ENCODE data around the gene LYAR. TPM values are rescaled to one million over a fixed set of nuclear protein-coding genes. Genes with fewer than 3 reads are reported as not detected.
"Not testable (repeated sequence)": the region's sequence is repeated elsewhere in the genome, so short reads cannot be mapped to it uniquely, and the experiment has no call there.

LYAR gene
- total RNA-seq, 2 experiments from 2014 or later = 25.9 to 28.1 TPM

DNA sequence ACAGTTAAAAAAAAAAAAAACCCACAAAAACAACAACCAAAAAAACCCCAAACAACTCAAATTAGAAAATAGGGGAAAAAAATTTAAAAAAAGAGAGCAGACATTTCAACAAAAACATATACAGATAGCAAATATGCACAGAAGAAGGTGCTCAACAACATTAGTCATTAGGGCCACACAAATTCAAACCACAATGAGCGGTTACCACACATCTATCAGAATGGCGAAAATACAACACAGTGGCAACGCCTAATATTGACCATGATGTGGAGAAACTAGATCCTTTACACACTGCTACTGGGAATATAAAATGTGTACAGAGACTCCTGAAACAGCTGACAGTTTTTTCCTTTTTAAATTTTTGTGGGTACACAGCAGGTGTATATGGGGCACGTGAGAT is 19.4 kb downstream of the LYAR start:
- Mint-ChIP-seq H3K9me3 (peaks cover 2% of the 10 kb centered on the region), H3K4me1 (peaks cover 28% of the 10 kb centered on the region), H3K36me3 (ENCODE audit: low read depth) (peaks cover 54% of the 10 kb centered on the region), H3K4me3 (peak overlapping the region; percentile 25), H3K27me3 (no peaks in the 10 kb centered on the region), H3K27ac (peak overlapping the region; percentile 87)
- ChIA-PET CTCF (interaction anchor here (0.9 to 2.3 kb wide), 3 partner anchors 22 to 69 kb away, joined by 3 to 8 read pairs (median 3); partner anchors contain the start of gene TMEM128), POLR2A (no interaction called here)
- DNase-seq = no peak

DNA sequence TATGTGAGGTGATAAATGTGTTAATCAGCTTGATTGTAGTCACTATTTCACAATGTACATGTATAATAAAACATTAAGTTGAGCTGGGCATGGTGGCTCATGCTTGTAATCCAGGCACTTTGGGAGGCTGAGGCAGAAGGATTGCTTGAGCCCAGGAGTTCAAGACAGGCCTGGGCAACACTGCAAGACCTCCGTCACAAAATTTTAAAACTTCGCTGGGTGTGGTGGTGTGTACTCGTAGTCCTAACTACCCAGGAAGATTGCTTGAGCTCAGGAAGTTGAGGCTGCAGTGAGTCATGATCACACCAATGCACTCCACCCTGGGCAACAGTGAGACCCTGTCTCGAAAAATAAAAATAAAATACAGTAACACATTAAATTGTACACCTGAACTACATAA is 20.1 kb downstream of the LYAR start:
- ChIA-PET CTCF (interaction anchor here (0.9 to 2.3 kb wide), 3 partner anchors 21 to 69 kb away, joined by 3 to 8 read pairs (median 3); partner anchors contain the start of gene TMEM128), POLR2A (no interaction called here)
- Mint-ChIP-seq H3K27ac (peak overlapping the region; percentile 87), H3K36me3 (ENCODE audit: low read depth) (peaks cover 49% of the 10 kb centered on the region), H3K9me3 (peaks cover 2% of the 10 kb centered on the region), H3K4me1 (peaks cover 28% of the 10 kb centered on the region), H3K27me3 (no peaks in the 10 kb centered on the region), H3K4me3 (peak overlapping the region; percentile 0)
- DNase-seq = no peak

DNA sequence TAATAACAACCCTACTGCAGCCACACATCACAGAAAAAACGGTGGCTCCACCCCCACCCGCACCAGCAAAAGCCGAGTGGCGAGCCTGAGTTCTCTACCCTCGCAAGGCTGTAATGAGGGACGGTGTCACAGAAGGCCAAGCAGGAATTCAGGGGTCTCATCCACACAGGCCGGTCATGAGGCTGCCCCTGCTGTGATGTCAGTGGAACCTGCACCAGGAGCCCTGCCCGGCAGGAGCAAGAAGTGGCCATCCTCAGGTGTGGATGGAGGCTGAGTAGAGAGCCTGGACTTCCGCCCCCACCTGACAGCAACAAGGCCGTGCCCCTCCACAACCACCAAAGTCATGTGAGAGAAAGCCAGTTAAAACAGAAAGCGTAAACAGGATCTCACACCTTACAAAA is 20.6 kb downstream of the LYAR start:
- POLR2A ChIA-PET = no interaction called here
- Mint-ChIP-seq H3K4me1 (peaks cover 28% of the 10 kb centered on the region), H3K36me3 (ENCODE audit: low read depth) (peaks cover 43% of the 10 kb centered on the region)

DNA sequence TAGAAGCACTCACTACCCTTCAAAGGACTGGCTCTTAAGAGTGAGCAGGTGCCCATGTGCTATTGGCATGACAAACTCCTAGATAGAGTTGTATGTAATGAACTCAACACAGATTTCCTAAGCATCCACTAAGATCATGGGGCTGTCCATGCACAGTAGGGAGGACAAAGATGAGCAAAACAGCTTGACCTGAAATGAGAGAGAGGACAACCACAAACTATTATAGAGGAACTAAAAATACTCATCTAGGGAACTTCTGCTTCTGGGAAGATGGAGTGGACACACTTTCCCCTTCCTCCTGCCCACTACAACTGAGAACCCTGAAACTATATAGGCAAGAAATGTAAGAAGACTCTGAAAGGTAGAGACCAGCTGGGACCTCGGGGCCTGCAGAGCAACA is 21.2 kb downstream of the LYAR start:
- peaks cover 28% of the 10 kb centered on the region for H3K4me1 Mint-ChIP-seq
- H3K27ac Mint-ChIP-seq = peak overlapping the region; percentile 87
- CTCF ChIA-PET = interaction anchor here (0.7 to 2.3 kb wide), 3 partner anchors 8 to 20 kb away, joined by 3 to 8 read pairs (median 6); partner anchors contain the start of gene TMEM128
- H3K36me3 Mint-ChIP-seq (ENCODE audit: low read depth) = peaks cover 41% of the 10 kb centered on the region
- no peak for DNase-seq
- POLR2A ChIA-PET = no interaction called here
- H3K9me3 Mint-ChIP-seq = peaks cover 2% of the 10 kb centered on the region
- peak overlapping the region; percentile 1 for H3K4me3 Mint-ChIP-seq
- no peaks in the 10 kb centered on the region for H3K27me3 Mint-ChIP-seq

More for the DNA sequence above, 20.6 kb downstream of the LYAR start:
- DNase-seq = no peak
- H3K4me3 Mint-ChIP-seq = peak overlapping the region; percentile 0
- peaks cover 2% of the 10 kb centered on the region for H3K9me3 Mint-ChIP-seq
- H3K27me3 Mint-ChIP-seq = no peaks in the 10 kb centered on the region
- CTCF ChIA-PET = interaction anchor here (0.7 to 2.3 kb wide), 4 partner anchors 8 to 70 kb away, joined by 3 to 8 read pairs (median 3); partner anchors contain the start of gene TMEM128
- peak overlapping the region; percentile 87 for H3K27ac Mint-ChIP-seq

DNA sequence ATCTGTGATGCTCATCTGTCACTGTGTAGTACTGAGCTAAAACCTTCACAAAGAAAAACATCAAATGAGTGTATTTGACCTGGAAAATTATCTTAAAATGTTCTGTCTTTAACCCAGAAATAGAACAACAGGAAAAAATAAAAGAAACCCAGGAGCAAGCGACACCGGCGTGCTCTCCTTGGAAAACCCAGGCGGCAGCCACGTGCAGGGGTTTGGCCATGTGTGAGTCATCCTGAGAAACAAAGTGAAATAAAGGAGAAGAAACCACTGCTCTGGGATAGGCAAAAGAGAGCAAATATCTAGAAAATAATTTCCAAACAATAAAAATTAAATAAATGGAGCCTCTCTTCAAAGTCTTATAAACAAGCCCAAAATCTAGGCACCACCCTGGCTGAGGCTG is 22.0 kb downstream of the LYAR start:
- H3K4me1 Mint-ChIP-seq = peaks cover 28% of the 10 kb centered on the region
- H3K36me3 Mint-ChIP-seq (ENCODE audit: low read depth) = peaks cover 41% of the 10 kb centered on the region
- ChIA-PET POLR2A (no interaction called here), CTCF (interaction anchor here (0.8 to 1.3 kb wide), 4 partner anchors 14 to 24 kb away, joined by 3 to 6 read pairs (median 4); no protein-coding TSS in a partner anchor)
- H3K9me3 Mint-ChIP-seq = peaks cover 2% of the 10 kb centered on the region
- DNase-seq = no peak
- peak overlapping the region; percentile 25 for H3K27ac Mint-ChIP-seq
- no peaks in the 10 kb centered on the region for H3K27me3 Mint-ChIP-seq
- no peak overlapping the region for H3K4me3 Mint-ChIP-seq

DNA sequence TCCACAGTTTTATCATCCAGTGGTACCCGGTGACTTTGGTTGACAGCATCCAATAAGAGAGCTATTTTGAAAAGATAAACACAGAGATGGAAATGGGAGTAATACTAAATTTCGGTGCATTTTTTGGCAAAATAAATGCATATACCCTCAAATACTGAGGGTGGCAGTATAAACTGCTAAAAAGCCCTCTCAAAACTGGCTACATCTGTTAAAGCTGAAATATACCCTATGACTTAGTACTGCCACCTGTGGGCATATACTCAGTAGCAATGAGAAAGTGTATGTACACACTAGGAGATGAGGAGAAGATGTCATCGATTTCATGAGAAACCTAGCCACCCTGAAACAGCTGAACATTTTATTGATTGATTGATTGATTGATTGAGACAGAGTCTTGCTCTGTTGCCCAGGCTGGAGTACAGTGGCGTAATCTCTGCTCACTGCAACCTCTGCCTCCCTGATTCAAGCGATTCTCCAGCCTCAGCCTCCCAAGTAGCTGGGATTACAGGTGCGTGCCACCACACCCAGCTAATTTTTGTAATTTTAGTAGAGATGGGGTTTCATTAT is 29.7 kb downstream of the LYAR start:
- H3K9me3 Mint-ChIP-seq = no peaks in the 10 kb centered on the region
- no peaks in the 10 kb centered on the region for H3K36me3 Mint-ChIP-seq (ENCODE audit: low read depth)
- H3K4me3 Mint-ChIP-seq = no peak overlapping the region
- H3K4me1 Mint-ChIP-seq = peaks cover 2% of the 10 kb centered on the region
- ChIA-PET POLR2A (no interaction called here), CTCF (interaction anchor here (0.6 to 2.5 kb wide), 8 partner anchors 9 to 88 kb away, joined by 3 to 7 read pairs (median 3); partner anchors contain the start of gene TMEM128)
- no peaks in the 10 kb centered on the region for H3K27me3 Mint-ChIP-seq
- peak; percentile 43 for DNase-seq
- no peak overlapping the region for H3K27ac Mint-ChIP-seq

DNA sequence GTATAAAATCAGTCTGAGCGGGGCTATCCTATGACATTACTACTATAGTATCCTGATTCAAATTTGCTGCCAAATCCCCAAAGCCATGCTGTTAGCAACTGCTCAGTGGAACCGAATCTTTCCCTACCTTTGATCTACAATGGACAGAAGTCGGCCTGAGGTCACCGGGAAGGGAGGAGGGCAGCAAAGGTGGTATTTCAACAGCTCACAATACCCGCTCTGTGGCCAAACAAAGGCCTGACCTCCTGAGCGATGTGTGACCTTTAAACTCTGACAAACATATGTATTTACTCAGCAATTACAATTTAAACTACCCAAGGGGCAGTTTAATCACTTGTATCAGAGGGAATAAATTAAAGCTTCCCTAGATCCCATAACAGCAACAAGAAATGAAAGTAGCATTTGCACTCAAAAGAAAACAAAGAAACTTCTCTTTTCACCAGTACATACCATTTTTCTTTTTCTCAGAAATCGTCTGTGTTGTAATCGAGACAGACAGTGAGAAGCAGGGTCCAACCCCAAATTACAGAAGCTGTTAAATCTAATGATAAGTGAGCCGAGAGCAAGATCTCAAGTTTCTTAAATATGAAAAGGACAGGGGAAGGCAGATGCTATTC is 30.4 kb downstream of the LYAR start:
- Mint-ChIP-seq H3K27ac (no peak overlapping the region), H3K36me3 (ENCODE audit: low read depth) (no peaks in the 10 kb centered on the region), H3K9me3 (no peaks in the 10 kb centered on the region), H3K4me1 (peaks cover 2% of the 10 kb centered on the region), H3K4me3 (no peak overlapping the region), H3K27me3 (no peaks in the 10 kb centered on the region)
- ChIA-PET CTCF (interaction anchor here (1.0 to 2.5 kb wide), 7 partner anchors 8 to 89 kb away, joined by 3 to 7 read pairs (median 3); partner anchors contain the start of gene TMEM128), POLR2A (no interaction called here)
- no peak for DNase-seq

DNA sequence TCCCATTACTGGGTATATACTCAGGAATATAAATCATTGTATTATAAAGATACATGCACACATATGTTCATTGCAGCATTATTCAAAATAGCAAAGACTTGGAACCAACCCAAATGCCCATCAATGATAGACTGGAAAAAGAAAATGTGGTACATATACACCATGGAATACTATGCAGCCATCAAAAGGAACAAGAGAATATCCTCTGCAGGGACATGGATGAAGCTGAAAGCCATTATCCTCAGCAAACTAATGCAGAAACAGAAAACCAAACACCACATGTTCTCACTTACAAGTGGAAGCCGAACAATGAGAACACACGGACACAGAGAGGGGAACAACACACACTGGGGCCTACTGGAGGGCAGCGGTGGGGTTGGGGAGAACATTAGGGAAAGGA is 32.2 kb downstream of the LYAR start:
- H3K4me3 Mint-ChIP-seq; H3K27me3 Mint-ChIP-seq; H3K36me3 Mint-ChIP-seq (ENCODE audit: low read depth); POLR2A ChIA-PET; H3K4me1 Mint-ChIP-seq; H3K27ac Mint-ChIP-seq; DNase-seq; H3K9me3 Mint-ChIP-seq; CTCF ChIA-PET: not testable (repeated sequence)

DNA sequence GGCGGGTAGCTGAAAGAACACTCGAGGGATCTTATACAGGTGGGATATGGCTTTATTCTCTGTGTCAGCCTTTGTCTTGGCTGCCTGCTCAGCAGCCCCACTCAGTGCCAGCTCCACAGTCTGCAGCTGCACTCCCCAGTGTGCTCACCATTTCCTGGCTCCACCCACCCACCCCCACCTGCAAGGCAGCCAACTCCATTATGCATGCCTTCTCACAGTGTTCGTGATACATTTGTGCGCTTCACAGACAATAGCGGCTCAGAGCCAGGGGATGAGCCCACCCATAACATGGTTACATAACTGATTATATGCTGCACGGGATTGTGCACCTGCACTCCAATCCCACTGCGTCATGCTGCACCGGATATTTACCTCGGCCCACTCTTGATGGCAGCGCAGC is 33.2 kb downstream of the LYAR start:
- H3K36me3 Mint-ChIP-seq (ENCODE audit: low read depth) = no peaks in the 10 kb centered on the region
- ChIA-PET POLR2A (no interaction called here), CTCF (no interaction called here)
- peaks cover 2% of the 10 kb centered on the region for H3K27me3 Mint-ChIP-seq
- no peak overlapping the region for H3K4me3 Mint-ChIP-seq
- peaks cover 2% of the 10 kb centered on the region for H3K4me1 Mint-ChIP-seq
- no peak overlapping the region for H3K27ac Mint-ChIP-seq
- DNase-seq = no peak
- no peaks in the 10 kb centered on the region for H3K9me3 Mint-ChIP-seq

DNA sequence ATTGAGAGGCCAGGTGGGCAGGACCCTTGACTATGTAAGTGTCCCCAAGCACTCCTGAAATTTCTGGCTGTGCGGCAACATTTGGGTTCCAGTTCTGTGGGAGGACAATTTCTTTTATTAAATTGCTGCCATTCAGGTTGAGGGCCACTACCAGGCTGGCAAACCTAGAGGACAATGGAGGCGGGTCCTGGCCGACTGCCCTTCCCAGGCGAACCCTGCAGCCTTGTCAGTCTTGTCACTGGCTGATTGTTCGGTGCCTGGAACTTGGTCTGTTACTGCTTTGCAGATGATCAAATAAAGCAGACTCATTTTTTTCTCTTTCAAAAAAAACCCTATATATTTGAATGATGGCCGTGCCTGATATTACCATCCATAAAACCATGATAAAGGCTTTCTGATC is 35.3 kb downstream of the LYAR start:
- H3K36me3 Mint-ChIP-seq (ENCODE audit: low read depth) = no peaks in the 10 kb centered on the region
- no peak overlapping the region for H3K27ac Mint-ChIP-seq
- no peaks in the 10 kb centered on the region for H3K9me3 Mint-ChIP-seq
- H3K4me1 Mint-ChIP-seq = no peaks in the 10 kb centered on the region
- CTCF ChIA-PET = no interaction called here
- DNase-seq = no peak
- POLR2A ChIA-PET = no interaction called here
- no peak overlapping the region for H3K4me3 Mint-ChIP-seq
- peaks cover 2% of the 10 kb centered on the region for H3K27me3 Mint-ChIP-seq

DNA sequence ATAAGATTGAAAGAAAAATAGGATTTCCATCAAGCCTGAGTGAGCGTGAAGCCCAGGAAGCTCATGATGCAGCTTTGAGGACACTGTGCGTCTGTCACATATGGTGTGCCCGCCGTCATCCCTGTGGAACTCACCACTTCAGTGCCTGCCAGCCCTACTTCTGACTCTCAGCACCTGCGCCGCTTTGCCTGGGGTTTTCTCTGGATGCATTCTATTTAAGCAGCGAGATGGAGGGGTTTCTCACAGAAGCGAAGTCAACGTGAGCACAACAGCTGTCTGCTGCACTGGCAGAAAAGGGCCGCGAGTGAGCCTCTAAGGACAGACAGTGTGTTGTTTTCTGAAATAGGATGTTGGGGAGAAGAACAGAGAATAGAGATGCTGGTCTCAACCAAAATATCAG is 35.8 kb downstream of the LYAR start:
- POLR2A ChIA-PET = no interaction called here
- Mint-ChIP-seq H3K27ac (no peak overlapping the region), H3K9me3 (no peaks in the 10 kb centered on the region), H3K4me1 (peaks cover under 1% of the 10 kb centered on the region), H3K4me3 (no peak overlapping the region), H3K27me3 (peaks cover 2% of the 10 kb centered on the region), H3K36me3 (ENCODE audit: low read depth) (no peaks in the 10 kb centered on the region)
- no peak for DNase-seq
- CTCF ChIA-PET = no interaction called here

DNA sequence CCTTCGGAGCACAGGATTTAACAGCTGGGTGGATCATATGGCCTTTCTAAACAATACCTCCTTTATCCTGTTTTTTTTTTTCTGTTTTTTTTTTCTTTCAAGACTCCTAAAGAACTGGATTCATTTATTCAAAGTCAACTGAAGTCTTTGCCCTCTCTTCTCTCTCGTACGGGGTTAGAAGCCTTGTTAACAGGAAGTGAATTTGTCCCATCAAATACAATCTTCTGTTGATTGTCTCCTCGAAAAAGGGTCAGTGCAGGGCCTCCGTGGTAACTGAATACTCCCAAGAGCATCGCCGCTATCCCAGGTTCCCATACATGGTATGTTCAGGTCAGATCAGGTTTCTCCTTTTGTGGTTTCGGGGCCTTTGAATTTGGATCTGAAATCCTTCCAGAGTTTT is 40.1 kb downstream of the LYAR start:
- POLR2A ChIA-PET = no interaction called here
- DNase-seq = no peak
- CTCF ChIA-PET = interaction anchor here (0.6 to 2.4 kb wide), 3 partner anchors 20 to 310 kb away, joined by 3 to 8 read pairs (median 4); no protein-coding TSS in a partner anchor
- H3K27ac Mint-ChIP-seq = peak overlapping the region; percentile 10
- peak overlapping the region; percentile 2 for H3K4me3 Mint-ChIP-seq
- no peaks in the 10 kb centered on the region for H3K9me3 Mint-ChIP-seq
- H3K4me1 Mint-ChIP-seq = peaks cover 28% of the 10 kb centered on the region
- peaks cover 2% of the 10 kb centered on the region for H3K27me3 Mint-ChIP-seq
- peaks cover 10% of the 10 kb centered on the region for H3K36me3 Mint-ChIP-seq (ENCODE audit: low read depth)

DNA sequence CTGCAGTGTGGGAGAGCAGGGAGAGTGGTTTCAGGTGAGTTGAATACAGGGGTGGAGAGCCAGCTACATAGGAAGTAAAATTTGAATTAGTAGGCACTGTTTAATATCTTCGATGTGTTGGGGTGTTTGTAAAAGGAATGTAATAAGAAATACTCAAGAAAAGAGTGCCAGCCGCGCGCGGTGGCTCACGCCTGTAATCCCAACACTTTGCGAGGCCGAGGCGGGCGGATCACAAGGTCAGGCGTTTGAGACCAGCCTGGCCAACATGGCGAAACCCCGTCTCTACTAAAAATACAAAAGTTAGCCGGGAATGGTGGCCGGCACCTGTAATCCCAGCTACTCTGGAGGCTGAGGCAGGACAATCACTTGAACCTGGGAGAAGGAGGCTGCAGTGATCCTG is 40.6 kb downstream of the LYAR start:
- CTCF ChIA-PET = interaction anchor here (0.6 to 2.4 kb wide), 5 partner anchors 10 to 311 kb away, joined by 3 to 8 read pairs (median 4); no protein-coding TSS in a partner anchor
- Mint-ChIP-seq H3K4me1 (peaks cover 28% of the 10 kb centered on the region), H3K36me3 (ENCODE audit: low read depth) (peaks cover 15% of the 10 kb centered on the region), H3K27ac (peak overlapping the region; percentile 98), H3K4me3 (peak overlapping the region; percentile 91)
- POLR2A ChIA-PET = interaction anchor here (1.9 kb wide), 1 partner anchor 41 kb away, joined by 9 read pairs; the partner anchor contains the start of genes LYAR and ZBTB49
- DNase-seq, H3K27me3 Mint-ChIP-seq, H3K9me3 Mint-ChIP-seq: not testable (repeated sequence)
